HG02678 (cell line): ENCODE data around the gene RHOBTB3.
A peak's percentile ranks its signal among the peaks of the same experiment; 100 is the strongest.

ENCODE experiments used
- ATAC-seq: cut with Tn5 transposase; IDR thresholded peaks from one replicate; pipeline ENCODE4 v1.9.1; 2021; ENCODE audit warnings: mild to moderate bottlenecking, moderate library complexity; ENCODE audit not compliant: unreplicated experiment

The RHOBTB3 gene

DNA sequence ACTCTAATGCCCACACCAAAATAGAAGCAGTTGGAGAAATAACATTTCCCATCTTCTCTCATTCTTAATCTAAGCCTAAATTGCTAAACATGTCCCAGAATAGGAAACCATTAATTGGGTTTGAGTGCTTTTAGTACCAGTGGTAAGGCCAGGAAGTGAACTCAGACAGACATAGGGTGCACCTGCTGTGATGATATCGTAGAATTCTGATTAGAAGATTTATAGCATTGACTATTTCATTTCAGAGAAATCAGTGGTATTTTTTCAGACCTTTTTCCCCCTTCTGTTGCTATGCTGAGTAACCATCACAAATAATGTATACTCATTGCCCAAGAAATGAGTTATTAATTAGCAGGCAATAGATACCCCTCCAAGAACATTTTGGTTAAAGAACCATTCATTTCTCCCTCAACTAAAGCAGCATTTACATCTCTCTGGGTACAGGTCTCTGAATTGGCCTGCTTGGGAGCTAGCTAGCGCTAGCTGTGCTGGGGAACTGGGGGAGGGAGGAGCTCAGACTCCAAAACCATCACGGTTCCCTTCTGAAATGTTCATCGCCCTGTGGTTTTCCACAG is 84.1 kb downstream of the RHOBTB3 start:
- ATAC-seq: no peak

DNA sequence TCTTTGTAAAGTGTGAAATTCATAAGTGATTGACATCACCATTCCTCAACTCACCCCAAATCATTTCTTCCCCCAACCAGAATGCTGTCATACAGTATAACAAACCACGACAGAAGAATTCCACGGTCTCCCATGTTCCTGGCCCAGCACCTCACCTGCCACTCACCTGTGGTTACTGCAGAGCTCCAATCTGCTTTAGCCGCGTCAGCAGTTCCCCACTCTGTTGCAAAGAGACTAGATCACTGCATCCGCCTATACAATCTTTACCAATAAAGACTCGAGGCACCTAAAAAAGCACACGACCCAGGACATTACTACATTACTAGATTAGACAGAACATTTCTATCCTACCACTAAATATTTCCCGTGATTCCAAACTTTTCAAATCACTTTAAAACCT is 85.2 kb downstream of the RHOBTB3 start:
- ATAC-seq: no peak

DNA sequence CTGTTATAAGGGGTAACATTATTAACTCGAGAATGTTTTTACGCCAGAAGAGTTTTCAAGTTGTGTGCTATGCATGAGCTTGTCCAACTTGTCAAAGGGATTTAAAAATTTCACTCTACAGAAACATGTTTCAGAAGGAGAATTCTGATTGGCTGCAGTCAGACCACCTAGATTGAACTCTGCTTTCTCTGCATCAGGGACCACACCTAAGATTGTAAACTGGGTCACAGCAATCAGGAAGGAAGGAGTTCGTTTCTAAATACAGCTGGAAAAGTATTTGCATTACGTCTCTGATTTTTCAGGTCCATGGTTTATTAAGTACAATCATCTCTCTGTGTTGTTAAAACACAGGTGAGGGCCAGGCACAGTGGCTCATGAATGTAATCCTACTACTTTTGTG is 85.6 kb downstream of the RHOBTB3 start:
- ATAC-seq: no peak

DNA sequence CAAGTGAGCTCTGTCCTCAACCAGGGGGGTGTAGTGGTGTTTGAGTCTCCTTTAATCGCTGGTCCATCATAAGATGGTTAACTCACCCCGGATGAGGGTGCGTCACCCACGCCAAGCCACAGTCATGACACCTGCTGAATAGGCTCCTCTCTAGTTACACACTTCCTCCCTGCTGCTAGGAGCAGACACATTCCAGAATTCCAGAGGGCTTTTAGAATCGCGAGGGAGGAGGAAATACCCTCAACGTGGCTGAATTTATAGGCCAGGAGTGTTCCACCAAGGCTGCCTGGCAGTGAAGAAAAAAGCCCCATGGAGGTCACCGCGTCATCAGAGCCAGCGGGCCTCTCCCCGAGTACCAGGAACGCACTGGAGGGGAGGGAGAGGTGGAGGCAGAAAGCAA is 86.3 kb downstream of the RHOBTB3 start:
- ATAC-seq: no peak

DNA sequence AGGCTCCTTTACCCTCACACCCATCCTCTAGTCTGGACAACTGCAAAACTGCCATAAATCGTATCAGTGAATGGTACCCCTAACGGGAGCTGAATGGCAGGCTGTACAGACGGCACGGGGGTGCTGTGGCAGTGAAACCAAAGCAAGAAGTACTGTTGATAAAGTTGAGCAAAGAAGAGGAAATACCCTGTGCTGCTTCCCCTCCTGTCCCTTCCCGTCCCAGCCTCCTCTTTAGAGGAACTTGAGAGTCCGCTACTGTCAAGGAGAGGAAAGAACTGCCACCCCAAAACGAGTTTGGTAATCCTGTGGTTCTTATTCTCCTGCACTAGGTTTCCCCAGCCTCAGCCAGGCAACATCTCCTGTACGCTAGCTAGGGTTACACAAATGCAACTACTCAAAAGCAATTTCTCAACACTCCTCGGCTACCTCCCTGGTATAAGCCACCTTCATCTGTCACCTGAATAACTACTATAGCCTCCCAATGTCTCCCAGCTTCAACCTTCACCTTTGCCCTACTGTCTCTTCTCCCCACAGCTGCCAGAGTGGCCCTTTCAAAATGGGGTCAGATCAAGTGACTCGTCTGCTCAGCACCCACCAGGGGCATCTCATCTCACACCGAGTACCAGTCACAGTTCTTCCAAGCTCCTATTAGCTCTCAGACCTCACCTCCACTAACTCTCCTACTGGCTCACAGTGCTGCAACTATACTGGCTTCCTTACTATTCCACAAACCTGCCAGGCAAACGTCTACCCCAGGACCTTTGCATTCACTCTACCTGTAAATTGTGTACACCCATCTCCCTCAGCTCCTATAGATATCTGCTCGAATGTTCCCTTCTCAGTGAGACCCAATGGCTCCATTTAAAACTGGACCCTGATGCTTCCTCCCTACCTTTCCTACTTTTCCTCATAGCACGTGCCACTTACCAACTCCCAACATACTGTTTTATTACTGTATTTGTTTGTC is 87.3 kb downstream of the RHOBTB3 start:
- no peak for ATAC-seq

DNA sequence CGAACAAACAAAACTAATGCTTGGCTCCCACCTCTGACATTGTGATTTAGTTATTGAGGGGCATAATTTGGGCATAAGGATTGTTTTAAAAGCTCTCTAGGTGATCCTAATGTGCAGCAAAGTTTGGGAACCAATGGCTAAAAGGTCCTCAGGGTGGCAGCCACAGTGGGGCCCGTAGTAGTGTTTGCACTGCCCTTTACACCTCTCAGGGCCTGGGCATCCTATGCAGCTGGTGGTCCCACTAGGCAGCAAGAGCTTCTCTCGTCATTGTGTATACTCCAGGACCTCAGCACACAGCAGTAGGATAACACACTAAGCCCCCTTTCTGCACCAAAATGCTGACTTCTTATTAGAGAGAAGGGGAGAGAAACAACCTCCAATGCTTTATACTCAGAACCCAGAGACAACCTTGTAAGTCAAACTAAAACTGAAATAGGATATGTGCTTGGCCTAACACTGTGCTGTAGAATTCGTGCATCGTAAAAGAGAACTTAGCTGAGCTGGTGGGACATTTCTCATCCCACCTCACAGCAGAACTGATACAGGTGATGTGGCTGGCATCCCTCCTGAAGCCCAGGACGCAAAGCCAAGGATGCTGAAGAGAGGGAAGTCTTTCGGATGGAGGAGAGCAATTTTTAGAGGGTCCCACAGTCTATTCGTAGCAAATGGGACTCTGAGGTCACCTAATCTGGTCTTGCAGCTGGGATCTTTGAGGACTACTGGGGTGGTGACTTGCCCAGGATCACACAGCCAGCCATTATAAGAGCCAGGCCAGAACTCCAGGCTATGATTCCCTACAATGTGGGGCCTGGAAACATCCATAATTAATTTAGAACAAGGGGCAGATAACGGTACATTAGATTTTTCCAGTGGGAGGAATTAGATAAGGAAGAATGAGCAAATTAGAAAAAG is 90.2 kb downstream of the RHOBTB3 start:
- no peak for ATAC-seq

DNA sequence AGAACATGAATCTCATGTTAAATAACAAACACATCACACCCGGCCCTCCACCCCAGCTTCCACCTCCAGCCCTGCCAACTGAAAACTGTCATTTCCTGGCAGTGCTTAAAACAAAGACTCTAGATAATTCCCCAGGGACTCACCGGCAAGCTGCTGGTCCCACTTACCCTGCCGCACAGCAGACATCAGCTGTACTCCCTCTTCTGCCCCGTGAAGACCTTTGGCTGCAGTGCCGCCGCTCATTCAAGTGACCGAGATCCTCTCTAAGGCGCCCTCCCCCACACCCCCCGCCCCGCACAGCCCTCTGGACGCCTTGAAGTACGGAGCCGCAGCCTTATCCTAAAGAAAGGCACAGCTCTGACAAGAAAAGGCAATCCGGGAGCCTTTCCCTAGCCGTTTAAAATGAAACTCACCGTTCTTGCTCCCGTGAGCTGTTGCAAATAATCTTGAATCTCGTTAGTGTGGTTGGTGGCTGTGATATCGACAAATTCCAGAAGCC is 91.0 kb downstream of the RHOBTB3 start:
- ATAC-seq: peak; percentile 42

DNA sequence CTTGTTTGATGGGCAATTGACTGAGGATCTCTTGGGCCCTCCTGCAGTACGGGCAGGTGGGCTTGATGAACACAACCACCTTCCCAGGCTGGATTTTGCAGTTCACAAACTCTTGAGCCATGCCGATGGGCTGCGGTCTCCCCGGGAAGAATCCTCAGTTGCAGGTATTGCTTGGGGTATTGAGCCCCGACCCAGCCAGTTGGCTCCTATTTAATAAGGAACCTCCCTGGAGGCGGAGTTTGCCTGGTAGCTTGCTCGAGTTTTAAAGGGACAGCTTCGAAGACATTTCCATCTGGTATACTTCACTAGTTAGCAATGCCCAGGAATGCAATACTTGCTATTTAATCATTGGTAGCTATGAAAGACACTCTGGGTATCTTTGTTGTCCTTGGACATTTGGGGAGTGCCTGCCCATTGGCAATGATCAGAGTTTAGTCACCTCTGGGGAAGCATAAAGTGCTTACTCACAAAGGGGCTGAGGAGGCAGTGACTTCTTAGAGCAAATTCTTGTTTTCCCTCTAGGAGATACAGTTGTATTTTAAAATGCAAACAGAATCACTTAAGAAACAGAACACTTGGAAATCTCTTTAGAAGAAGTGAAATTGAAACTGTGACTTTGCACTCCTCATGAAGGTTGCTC is 91.5 kb downstream of the RHOBTB3 start, which contains the start of gene GLRX:
TSS of gene GLRX (minus strand) at position 185 of the 640 bp plus-strand sequence. CDS start at position 121, 64 bp downstream.
- peak; percentile 44 for ATAC-seq

DNA sequence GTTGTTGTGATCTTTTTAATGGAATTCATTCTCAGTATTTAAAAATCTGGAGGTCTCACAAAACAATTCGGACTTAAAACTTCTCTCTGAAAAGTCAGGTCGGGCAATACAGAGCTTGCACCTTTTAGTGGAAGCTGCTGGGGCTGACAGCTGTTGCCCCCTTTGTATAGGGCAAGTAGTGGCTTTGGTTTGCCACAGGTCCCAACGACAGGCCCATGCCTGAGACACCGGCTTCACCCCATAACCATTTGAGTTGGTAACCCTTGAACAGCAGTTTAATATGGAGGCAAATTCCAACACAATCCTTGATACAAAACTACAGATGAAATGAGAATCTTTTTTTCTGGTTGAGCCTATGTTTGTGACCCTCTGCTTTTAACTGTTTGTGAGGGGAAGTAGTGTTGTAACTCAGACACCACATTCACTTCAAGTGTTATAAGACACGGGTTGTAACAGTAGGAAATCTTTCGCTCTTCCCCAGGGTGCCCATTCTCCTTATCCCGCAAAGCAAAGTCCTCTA is 92.1 kb downstream of the RHOBTB3 start:
- no peak for ATAC-seq

DNA sequence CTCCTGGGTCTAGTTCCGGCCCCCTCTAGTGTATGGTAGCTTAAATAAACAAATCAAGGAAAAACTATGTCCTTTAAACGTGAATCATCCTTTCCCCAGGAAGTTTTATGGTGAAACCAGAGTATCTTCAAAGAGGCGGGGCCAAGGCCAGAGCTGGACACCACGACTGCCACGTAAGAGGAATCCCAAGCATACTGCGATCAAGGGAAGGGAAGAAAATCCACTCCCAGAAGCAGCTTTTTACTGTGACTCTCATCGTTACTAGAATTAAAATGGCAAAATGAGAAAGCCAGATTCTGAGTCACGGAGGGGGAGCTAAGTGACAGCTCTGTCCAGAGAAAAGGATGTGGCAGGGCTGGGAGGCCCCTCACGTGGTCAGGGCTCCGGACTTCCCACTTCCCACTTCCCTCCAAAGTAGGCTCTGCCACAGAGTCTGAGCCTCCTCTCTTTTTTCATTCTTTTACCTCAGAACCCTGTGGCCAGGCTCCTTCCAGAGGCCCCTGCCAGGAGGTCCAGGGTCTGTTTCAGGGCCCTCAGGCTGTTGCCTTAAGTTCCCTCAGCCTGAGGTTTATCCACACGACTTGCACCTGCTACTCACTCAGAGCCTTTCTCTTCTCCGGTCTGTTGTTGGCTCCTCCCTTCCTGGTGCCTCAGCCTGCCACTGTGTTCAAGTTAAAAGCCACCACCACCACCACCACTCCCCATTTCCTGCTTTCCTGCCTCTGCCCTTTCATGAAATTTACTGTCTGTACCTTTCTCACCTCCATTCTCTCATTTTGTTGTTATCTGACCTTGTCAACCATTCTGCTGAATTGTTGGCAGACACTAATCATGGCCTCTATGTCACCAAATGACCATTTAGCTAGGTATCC is 92.8 kb downstream of the RHOBTB3 start:
- peak; percentile 47 for ATAC-seq

DNA sequence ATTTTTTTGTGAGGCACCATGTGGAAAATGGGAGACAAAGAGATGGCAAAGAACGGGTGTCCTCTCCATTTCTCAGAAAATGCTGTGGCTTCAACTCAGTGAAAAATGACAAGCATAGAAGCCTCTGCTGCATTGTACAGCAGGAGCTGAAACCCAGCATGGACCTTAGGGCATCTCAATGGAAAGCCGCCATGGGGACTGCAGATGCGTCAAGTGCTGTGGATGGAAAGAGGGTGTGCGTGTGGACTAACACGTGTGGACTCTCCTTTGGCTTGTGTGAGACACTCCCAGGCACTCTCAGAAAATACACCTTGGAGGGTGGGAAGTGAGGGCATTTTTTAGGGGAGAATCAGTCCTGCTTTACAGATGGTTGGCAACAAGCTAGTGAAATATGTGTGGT is 93.6 kb downstream of the RHOBTB3 start:
- ATAC-seq: no peak

DNA sequence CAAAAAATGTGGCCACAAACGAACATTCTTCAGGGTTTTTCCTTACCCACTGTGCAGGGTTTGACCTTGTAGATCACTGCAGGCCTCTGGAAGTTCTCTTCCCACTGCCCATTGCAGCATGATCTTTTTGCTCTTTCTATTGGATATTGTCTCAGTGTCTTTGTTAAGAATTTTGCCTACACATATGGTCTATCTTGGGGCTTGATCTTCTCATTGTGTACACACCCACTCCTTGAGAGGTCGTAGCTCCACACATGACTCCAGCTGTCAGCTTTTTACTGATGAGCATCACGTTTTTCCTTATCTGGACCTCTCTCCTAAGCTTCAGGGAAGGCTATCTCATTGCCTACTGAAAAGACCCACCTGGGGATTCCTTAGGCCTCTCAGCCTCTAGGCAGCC is 94.4 kb downstream of the RHOBTB3 start:
- no peak for ATAC-seq

DNA sequence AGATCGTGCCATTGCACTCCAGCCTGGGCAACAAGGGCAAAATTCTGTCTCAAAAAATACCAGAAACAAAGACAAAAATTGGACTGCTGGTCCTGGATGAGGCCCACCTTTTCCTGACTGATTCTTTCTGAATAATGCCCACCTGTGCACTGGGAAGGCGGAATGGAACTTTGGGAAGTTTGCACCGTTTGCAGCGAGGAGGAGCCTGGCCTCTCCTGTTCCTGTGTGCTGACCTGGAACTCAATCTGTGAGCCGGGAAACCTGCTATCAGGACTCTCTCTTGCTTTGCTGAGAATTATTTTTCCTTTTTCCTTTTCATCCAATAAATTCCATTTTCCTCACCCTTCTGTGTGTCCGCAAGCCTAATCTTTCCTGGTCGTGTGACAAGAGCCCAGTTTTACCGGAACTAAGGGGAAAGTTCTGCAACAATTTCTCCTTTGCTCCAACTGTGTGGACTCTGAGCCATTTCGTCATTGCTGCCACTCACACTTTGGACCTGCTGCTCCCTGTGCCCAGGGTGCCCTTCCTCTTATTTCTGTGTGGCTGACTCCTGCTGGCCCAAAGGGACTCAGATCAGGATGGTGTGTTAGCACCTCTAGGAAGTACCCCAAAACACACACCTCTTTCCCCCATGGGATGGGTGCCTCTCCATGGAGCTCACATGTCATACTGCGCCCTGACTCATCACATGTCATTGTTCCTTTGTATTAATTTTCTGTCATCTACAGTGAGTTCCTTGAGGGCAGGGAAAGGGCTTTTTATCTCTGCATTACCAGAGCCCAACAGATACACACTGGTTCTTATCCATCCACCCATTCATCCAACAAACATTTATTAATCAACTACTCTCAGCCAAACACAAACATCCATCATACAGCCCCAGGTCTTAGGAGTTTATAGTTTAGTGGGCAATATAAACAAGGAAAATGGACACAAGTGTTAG is 96.1 kb downstream of the RHOBTB3 start:
- no peak for ATAC-seq

DNA sequence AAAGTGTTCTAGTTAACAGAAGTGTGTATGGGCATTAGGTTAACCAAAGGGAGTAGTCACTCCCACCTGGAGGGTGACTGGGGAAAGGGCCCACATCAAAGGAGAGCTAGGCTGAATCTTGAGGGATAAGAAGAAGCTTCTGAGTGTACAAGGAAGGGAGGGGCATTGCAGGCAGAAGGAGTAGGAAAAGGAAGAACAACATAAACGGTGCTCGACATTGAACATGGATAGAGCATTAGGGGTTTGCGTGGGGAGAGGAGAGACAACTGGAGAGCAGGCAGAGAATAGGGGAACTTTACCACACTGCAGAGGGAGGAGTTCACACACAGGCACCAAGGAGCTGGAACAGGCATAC is 96.7 kb downstream of the RHOBTB3 start:
- no peak for ATAC-seq

DNA sequence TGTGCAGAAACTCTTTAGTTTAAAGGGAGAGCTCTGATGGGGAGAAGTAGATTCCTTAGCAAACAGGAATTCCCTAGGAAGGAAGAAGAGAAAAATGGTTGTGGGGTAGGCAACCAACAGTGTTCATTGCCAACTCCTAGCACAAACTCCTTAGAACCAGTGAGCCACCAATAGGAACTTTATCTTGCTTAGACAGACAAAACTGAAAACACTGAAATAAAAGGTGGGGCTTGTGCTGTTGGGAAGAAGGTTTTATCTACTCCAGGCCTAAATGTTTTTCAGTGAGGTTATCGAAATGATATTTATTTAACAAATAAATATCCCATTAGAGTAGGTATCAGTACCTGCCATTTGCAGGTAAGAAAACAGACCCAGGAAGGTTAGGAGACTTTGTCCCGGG is 99.1 kb downstream of the RHOBTB3 start:
- no peak for ATAC-seq

DNA sequence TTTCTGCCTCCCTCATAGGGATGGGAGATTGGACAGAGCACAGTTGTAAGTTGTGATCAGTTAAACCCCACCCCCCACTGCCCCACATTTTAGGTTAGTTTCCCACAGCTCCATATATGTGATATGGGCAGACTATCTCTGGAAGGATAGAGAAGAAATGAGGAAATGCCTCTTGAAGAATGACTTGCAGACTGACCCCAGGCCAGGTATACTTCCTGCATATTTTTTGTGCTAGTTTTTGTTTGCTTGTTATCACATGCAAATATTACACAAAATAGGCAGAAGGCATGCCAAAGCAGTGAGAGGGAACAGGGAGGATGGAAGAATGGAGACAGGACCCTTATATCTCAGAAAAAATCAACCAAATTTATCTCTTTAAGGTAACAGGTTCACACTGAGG is 101.5 kb downstream of the RHOBTB3 start:
- no peak for ATAC-seq

DNA sequence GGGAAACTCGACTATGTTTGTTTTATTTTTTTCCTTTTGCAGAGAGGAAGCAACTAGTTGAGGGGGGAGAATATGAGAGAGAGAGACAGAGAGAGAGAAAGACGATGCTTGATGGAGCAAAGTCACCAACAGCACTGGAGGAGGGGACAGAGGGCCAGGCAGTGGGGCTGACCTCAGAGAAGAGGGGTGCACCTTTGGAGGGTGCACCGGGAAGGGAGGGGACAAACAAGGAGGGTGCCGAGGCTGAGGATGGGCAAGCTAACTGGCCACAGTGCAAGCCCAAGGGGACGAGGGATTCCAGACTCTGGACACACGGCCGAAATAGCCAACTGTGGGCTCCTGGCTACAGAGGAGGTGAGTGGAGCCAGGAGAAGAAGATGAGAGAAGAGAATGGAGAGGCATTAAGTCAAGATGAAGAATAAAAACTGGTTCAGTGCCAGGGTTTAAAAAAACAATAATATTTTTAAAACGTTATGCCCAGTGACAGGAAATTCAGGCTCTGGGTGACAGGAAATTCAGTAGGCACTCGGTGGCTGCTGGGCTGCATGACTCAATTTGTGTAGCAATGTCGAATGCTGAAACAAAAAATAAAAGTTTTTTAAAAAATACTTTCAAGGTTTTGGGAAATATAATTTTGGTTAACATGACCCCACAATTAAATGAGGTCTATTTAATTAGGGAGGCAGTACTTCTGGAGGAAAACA is 104.7 kb downstream of the RHOBTB3 start:
- ATAC-seq: no peak

DNA sequence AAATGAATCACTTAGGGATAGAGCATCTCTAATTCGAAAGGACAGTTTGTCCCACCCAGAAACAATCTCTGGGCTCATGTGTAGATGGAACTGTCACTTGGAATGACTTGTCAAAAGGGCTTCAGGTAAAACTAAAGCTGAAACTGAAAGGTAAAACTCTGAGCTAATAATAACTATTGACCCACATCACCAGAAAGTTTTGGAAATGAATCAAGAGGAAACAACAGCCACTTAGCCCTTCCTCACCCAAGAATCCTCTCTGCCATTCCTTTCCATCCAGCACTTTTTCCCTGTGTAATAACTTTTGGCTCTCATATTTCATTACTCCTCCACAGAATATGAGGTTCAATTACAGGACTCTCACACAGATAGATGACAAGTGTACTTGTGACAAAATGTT is 105.4 kb downstream of the RHOBTB3 start:
- ATAC-seq: no peak
